ENCODE measurements around the gene OCSTAMP.

Gene OCSTAMP

DNA sequence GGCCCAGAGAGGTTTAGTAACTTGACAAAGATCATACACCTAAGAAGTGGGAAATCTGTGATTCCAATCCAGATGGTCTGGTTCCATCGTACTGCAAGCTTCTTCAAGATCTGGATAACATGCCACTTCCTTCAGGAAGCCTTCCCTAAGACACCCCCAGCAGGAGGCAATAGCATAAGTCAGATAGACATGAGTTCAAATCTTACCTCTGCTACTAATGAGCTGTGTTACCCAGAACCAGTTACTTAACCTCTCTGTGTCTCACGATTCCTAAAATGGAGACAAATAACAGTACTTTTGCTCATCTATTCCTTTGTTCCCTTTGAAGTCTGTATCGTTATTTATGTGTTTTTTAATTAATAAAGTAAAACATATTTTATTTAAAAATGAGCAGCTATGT is 22.3 kb upstream of the OCSTAMP start:
- DNase-seq, result no peak

- no peak for DNase-seq
Measured at GRCh38 chr20:46572153-46572552, 21.7 kb upstream of the OCSTAMP start.

- no peak for DNase-seq
Measured at GRCh38 chr20:46571418-46571817, 21.0 kb upstream of the OCSTAMP start.

GRCh38 chr20:46570956-46571355 is 20.5 kb upstream of the OCSTAMP start:
- no peak for DNase-seq

DNA sequence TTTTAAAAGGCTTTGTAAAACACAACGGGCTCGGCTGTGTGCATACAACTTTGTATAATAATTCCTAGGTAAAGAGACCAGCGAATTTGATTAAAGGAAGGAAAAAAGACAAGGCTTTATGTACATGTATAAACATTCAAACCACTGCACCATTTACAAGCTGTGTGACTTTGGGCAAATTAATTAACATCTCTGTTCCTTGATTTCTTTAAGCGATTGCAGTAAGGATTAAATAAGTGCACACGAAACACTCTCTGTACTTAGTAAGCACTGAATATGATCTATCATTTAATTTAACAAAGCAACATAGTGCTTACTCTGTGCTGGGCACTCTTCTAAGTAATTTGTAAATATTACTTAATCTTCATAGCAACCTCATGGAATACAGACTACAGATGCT is 19.5 kb upstream of the OCSTAMP start:
- no peak for DNase-seq

DNA sequence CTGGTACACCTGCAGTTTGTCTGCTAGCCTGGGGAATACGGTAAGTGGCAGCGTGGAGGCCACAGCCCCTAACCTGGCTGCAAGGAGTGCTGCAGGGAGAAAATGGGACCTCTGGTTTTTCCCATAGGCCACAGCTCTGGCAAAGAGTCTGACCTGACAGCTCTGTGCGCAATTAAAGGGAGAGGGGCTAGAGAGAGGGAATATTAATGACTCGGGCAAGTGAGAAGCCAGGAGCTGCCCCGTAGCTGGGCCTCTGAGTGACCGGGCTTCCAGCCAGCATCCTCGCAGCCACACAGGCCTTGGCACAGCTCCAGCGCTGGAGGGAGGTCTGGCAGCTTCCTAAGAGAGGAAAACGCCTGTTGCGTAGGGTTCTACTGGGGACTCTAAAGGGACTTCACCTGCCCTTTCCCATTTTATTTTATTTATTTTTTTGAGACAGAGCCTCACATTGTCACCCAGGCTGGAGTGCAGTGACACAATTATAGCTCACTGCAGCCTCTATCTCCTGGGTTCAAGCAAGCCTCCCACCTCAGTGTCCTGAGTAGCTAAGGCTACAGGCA is 18.2 kb upstream of the OCSTAMP start:
- peak; percentile 74 for DNase-seq

DNA sequence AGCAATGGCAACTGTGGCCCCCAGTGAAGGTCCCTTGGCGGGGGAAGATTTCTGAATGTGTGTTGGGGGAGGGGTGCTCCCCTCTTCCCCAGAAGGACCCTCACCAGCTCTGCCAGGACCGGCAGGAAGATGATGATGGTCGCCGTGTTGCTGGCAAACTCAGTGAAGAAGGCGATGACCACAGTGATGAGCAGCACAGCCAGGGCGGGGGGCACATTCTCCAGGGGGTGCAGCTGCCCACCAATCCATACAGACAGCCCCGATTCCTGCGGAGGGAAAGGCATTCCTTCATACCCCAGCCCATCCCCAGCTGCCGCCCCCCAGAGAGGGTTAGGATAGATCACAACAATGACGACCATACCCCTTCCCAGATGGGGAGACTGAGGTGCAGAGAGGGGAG is 15.7 kb upstream of the OCSTAMP start:
- no peak for DNase-seq

DNA sequence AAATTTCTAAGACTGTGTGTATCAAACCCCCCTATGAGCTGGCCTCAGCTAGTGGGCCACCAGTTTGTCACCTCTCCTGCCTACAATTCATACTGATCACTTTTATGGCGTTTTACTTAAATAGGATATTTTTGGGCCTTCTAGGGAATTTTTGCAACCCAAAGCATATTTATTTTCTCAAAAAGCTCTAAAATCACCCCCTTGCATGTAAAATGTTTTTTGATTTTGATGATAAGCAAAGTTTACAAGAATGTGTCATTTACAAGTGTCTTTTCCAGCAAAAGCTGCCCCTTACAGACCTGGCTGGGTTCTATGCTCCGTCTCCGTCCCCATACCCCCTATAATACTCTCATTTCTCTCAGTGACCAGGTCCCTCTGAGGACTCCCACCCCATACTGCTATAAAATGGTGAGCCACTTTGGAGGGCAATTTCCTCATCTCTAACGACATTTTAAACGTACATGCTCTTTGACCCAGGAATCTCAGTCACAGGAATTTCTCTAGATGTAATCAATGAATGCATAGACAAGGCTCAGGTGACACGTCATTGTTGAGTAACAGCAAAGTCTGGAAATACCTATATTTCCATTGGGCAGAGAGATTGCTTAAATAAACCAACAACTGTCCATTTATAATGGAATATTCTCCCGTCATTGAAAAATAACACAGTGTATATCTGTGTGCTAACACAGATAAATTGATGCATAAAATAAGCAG is 13.9 kb upstream of the OCSTAMP start:
- DNase-seq, result no peak

DNA sequence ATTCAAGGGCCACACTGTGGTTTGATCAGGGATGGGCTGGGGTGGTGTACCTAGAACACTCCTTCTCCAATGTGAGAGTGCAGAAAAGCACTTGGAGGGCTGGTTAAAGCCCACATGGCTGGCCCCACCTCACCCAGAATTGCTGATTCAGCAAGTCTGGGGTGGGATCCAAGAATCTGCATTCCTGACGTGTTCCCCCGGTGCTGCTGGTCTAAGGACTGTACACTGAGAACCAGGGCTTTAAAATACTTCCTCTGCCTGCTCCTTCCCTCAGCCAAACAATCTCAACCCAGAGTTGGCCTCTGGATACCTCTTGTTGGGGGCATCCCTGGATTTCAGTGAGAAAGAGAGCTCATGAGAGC is 13.4 kb upstream of the OCSTAMP start:
- no peak for DNase-seq

DNA sequence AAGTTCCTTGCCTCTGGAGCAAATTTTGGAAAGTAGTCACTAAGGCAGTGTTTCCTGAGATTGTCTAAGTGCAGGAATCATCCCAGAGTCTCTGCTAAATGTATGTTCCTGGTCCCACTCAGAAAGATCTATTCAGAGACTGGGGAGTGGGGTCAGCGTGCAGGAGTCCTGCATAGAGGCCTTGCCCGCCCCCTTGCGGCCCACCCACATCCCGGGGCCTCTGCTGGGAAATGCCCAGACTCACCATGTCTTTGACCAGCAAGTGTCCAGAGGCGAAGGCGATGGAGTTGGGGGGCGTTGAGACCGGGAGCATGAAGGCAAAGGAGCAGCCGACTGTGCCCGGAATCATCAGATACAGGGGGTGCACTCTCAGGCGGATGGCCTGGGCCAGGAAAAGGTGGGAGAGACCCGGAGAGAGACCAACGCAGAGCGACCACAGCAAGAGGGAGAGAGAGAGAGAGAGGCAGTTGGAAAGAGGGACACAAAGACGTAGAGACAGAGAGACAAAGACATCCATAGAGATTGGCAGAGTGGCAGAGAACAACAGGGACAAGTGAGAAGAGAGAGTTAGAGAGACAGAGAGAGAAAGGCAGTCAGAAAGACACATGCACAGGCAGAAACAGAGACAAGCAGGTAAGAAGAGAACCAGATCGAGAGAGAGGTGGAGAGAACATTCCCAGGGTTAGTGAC is 12.9 kb upstream of the OCSTAMP start:
- no peak for DNase-seq

GRCh38 chr20:46562373-46563169 is 12.1 kb upstream of the OCSTAMP start:
- peak; percentile 52 for DNase-seq

DNA sequence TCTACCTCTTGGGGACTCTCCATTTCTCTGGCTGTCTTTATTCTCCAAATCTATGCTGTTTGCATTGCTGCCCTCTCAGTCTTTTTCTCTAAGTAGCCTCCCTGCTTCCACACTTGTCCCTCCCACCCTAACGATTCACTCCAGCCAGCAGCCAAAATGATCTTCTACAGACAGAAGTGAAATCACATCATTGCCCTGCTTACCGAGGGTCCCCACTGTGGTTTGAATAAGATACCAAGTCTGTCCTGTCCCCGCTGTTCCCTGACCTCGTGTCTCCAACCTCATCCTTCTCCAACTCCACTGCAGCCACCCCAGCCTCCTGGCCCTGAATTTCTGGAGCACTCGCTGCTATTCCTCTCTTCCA is 11.5 kb upstream of the OCSTAMP start:
- no peak for DNase-seq

DNA sequence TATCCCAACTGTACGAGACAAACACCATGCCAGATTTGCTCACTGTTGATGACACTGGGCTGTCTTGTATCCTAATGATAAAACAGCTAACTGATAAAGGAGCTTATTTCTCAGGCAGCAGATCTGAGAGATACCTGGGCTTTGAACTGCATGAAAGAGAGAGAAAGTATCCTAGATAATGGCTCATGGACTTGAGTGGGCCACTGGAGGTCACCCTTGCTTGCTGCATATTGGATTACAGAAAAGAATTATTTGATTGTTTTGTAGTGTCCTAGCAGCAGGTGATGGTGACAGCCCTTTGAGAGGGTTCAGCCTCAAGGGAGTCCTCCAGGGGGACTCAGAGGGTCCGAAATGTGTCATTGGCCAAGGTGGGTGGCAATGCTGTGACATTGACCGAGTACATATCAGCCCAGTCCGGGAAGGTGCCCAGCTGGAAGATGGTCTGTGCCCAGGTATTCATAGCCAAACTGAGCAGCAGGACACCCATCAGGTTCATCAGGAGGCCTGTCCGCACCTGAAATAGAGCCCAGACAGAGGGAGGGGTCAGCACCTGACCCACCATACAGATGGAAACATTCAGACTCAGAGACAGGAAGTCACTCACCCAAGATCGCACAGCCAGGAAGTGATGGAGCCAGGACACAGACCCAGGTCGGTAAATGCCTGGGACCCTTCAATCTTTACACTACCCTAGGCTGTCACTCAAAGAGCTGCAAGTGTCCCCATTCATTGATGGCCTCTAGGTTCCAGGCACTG is 9.4 kb upstream of the OCSTAMP start:
- no peak for DNase-seq

DNA sequence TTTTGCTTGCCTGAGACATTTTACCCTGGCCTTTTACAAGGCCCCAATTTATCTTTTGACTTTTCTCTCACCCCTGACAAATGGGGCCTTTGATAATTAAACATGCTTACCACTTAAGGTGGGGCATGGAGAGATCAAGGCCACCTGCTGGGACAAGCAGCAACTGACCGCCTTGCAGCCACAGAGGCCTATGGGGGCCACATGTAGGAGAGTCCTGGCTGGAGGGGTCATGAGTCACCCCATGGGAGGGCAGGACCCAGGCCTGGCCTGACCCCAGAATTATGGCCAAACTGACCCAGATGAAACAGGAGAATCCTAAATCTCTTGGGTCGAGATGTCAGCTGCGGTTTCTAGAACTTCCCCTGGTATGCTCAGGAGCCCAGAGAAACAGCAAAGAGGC is 8.5 kb upstream of the OCSTAMP start:
- no peak for DNase-seq

DNA sequence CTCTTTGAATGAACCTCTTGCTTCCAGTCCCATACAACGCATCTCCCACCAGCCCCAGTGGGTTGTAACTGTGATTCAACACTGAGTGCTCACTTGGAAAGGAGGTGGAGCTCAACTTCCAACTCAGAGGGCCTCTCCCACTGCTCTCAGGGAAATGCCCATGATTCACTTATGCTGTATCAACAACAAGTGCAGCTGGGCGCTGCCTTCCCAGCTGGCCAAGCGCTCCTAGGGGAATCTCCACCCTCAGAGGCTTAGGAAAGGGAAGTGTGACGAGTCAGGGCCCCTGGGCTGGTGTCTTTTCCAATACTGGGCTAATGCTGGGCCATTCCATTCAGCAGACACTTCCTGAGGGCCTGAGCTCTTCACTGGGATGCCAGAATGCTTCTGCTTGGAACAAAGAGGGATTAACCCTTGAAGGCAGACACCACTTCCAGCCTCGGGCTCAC is 8.1 kb upstream of the OCSTAMP start:
- DNase-seq, result peak; percentile 61

DNA sequence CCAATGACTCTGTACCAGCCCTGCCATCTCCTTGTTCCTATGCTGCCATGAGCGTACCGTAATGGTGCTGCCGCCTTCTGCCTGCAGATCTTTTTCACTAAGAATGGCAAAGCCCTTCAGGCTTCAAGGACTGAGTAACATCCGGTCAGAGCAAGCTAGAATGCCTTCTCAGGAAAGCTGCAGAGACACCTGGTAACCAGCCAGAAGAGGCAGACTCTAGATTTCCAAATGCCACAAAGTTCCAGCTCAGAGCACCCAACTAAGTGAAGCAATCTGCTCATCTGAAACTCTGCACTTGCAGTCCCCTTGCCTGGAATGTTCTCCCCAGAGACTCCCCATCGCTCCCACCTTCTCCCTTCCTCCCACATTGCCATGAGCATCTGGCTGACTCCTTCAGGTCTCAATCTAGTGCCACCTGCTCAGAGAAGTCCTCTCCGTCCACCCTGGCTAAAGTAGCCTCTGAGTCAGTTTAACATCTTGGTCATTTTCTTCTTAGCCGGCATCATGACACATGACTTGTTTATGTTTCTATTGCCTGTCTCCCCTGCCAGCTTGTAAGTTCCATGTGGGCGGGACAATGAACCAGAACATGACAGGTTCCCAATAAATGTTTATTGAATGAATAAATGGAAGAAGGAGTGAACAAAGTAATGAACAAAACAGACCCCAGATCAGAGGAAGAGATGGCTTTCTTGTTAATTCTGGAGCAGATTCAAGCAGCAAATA is 6.9 kb upstream of the OCSTAMP start:
- DNase-seq, result peak; percentile 7

DNA sequence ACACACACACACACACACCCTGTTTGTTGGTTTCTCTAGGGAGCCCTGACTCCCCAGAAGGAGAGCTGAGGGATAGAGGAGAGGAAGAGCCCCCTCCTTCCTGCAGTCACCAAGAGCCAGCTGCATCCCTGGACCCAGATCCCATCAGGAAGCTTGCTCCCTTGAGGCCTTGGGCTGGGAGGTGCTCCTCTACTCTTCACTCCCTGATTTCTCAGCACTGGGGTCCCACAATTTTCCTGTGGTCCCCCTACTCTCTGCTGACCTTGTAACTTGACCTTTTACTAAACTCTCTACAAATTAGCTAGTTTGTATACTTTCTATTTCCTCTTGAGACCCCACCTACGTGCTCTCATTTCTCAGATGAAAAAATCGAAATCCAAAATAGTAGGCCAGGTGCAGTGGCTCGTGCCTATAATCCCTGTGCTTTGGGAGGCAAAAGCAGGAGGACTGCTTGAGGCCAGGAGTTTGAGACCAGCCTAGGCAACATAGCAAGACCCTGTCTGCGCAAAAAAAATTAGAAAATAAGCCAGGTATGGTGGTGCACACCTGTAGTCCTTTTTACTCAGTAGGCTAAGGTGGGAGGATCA is 5.0 kb upstream of the OCSTAMP start:
- no peak for DNase-seq

DNA sequence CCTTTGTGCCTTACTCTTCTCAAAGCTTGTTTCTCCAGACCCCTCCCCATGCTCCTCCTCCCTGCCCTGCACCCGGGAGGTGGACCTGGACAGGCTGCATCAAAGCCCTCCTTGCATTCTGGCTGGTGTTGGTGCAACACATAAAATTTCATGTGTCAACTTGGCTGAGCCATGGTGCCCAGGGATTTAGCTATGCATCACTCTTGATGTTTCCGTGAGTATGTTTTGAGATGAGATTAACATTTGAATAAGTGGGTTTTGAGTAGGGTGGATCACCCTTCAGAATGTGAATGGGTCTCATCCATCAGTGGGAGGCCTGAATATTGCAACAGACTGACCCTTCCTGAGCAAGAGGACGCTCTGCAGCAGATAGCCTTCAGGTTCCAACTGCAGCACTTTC is 4.4 kb upstream of the OCSTAMP start:
- DNase-seq, result no peak

- no peak for DNase-seq
Measured at GRCh38 chr20:46553926-46554325, 3.5 kb upstream of the OCSTAMP start.

- no peak for DNase-seq
Measured at GRCh38 chr20:46552460-46553420, 2.3 kb upstream of the OCSTAMP start.

Data from fibroblast of skin of abdomen (primary cell).